Activated T-cell treated with anti-CD3 and anti-CD28 coated beads for 48 hours (primary cell): ENCODE measurements around the gene SUSD2.
"Not testable (repeated sequence)": the region's sequence is repeated elsewhere in the genome, so short reads cannot be mapped to it uniquely, and the experiment has no call there.

Source experiments
- DNase-seq: peaks from one replicate; pipeline ENCODE4 v3.0.0-alpha.2; 2020; ENCODE audit warnings: low read depth

Gene SUSD2

DNA sequence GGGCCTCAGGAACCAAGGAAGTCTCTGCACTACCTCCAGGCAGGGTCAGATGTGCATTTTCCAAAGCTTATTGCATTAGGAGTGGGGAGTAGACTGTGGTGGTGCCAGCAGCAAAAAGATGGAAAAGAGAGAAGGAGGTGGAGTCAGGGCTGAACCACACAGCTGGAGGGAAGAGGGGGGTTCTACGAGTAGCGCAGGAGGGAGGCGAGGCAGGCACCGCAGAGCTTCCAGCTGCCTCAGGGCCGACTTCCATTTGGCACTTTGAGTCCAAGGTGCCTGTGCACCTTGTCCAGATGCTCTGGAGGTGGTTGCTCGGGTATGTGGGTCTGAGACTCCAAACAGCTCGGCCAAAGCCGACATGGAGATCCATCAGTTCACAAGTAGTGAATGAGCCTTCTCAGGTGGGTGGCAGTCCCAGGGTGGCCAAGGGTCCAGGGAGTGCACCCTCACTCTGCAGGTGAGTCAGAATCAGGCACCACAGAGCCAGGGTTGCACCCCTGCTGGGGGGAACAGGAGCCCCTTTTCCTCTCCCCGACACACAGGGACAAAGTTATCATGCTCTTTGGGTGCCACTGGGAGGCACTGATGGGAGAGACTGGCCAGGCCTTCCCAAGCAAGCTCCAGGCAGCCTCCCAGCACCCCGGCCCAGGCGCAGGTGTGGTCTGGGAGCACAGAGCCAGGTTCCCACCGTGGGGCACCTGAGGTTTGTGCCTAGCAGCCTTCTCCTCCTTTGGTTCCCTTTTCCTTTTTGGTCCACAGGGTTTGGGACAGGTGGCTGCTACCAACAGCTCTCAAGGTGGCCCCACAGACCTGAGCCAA, 33.4 kb downstream of the SUSD2 start:
- no peak for DNase-seq

DNA sequence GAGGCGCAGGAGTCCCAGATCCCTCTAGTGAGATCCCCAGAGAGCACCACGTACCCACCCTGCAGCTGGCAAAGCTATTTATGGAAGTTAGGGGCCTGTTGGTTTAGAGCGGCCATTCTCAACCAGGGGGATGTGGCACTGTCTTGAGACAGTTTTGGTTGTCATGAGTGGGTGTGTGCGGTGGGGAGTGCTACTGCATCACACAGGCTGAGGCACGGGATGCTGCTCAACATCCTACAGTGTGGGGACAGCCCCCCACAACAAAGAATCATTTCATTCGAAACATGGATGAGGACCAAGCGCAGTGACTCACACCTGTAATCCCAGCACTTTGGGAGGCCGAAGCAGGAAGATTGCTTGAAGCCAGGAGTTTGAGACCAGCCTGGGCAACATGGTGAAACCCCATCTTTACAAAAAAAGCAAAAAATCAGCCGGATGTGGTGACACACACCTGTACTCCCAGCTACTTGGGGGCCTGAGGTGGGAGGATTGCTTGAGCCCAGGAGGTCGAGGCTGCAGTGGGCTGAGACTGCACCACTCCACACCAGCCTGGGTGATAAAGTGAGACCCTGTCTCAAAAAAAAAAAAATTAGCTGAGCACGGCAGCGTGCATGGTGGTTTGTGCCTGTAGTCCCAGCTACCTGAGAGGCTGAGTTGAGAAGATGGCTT, 35.4 kb downstream of the SUSD2 start:
- DNase-seq: peak; percentile 10

DNA sequence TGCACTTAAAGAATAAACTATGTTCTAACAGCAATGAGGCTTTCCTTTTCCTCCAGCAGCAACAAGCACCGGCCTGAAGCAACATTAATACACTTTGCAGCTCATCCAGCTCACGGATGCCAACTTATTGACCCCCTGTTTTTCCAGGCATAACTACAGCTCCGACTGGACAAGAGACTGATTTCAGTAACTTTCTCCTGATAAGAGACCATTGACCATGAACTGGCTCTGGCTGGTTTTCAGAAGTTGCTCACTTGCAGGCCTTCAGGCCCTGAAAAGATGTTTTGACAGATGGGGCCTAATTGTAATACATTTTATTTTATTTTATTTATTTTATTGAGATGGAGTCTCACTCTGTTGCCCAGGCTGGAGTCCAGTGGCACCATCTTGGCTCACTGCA, 36.1 kb downstream of the SUSD2 start:
- DNase-seq: no peak

DNA sequence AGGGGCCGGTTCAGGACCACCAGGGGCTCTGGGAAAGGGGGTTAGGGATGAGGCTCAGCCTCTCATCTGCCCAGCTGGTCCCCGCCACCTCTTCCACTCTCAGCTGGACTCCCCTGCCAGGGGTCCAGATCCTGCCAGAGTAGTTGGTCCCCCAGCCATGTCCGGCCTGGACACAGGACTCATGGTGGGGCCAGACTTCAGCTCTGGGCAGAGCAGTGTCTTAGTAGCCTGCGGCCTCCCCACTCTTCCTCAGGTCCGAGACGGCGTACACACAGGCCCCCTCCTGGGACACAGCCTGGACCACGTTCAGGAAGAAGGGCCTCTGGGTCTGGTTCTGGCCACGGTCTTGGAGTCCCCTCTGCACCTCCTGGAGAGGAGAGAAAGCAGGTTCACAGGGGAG, 38.5 kb downstream of the SUSD2 start:
- no peak for DNase-seq

DNA sequence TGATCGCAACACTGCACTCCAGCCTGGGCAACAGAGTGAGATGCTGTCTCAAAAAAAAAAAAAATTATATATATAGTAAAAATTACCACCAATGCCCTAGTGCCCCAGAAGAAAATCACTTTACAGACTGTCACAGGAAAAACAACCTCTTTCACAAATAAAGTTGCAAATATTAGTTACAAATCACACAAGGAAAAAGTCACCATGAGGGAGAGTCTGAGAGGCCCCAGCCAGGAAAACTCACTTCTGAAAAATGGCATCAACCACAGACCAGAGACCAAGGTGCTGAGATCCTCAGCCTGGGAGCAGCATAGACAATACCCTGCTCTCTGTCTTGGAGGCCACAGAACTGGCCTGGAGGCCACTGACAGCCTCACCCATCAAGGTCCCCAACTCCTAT, 43.2 kb downstream of the SUSD2 start:
- DNase-seq: no peak

DNA sequence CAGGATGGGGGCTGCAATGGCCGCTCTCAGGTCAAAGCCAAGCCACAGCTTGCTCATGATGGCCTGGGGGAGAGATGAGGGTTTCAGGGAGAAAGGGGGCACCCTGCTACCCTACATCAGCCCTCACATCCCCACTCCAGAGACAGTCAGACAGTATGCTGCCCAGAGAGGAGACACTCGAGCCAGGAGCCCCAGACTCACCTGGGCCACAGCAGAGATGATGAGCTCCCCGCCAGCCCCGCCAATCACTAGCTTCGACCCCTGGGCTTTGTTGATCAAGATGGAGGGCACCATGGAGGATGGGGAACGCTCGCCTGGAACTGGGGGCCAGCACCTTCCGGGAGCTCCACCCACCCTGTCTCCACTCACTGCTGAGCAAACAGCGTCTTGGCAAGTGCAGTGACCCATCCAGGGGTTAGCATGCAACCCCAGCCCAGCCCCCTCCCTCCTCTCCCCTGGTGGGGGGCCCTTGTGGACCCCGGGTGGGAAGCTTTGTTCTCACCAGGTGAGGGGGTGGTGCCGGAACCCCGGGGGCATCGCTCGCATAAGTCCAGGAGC, 43.8 kb downstream of the SUSD2 start:
- DNase-seq: no peak

DNA sequence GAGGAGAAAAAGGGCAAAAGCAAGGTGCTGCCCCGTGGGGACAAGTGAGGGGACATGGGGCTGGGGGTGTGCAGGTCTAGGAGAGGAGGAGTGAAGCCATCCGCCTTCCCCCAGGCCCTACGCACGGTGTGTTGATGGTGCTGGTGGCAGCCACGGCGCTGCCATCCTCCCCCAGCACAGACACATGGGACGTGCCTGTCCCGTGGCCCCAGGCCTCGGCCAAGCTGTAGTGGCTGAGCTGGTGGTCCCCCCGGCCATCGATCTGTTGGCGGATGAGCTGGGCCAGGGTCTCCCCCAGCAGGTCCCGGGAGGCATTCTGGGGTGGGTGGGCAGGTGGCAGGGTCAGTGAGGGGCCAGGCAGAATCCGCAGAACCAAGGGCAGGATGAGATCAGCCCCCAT, 44.7 kb downstream of the SUSD2 start:
- no peak for DNase-seq

DNA sequence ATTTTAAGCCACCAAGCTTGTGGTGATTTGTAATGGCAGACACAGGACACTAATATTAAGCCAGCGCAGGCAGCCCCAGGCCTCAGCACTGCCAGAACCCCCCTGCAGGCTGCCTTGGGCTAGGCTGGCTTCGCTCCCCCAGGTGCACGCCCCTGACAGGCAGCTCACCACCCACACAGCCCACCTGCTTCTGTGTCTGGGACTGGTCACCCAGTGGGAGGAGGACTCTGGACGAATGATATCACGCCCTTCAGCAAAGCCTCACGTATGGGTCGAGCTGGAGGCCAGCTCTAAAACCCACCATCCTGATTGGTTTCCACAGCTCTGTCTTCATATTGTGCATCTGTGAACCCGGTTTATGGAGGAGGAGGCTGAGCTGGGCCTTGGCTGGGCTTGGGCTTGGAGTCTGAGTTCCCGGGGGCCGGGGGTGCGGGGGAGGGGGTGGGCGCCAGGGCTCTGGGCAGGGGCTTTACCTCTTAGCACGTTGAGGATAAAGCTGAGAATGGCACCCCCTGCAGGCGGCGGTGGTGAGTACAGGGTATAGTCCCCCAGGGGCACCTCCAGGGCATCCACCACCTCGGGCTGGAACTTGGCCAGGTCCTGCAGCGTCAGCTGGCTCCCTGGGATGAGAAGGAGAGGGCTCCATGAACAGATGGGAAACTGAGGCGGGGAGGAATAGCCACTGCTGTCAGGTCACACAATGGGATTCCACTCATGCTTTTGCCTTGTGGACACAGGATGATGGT, 49.8 kb downstream of the SUSD2 start:
- DNase-seq: peak; percentile 55

DNA sequence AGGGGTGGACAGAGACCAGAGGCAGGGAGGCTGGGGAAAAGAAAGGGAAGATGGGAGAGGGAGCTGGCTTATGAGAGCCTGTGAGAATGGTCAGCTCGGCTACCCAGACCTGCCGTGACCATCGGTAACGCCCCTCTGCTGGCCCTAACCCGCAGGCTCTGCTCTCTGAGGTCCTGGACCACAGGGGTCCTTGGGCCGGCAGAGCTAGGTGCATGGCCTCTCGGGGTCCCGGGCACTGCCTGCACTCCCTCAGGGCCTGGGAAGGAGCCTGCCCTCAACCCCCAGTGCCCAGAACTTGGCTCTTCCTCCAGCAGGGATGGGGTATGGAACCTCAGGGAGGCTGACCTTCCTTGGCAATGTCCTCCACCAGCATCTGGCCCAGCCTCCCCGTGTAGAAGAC, 50.4 kb downstream of the SUSD2 start:
- DNase-seq: no peak

DNA sequence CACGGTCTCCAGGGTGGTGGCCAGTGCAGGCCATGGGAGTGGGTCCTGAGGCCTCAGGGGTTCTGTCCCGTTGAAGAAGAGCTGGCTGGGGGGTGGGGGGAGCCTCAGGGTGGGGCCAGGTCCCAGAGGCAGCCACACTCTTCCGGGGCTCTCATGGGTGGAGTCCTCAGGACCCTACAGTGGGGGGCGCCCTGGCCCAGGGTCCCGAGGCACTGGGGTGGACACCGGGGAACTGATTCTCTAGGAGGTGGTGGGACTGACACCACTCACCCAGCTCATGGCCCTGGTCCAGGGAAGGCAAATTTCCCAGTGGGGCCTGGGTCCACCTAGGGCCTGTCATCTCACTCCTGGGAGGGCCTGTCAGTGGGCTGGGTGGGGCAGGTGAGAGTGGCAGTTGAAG, 50.8 kb downstream of the SUSD2 start:
- no peak for DNase-seq

DNA sequence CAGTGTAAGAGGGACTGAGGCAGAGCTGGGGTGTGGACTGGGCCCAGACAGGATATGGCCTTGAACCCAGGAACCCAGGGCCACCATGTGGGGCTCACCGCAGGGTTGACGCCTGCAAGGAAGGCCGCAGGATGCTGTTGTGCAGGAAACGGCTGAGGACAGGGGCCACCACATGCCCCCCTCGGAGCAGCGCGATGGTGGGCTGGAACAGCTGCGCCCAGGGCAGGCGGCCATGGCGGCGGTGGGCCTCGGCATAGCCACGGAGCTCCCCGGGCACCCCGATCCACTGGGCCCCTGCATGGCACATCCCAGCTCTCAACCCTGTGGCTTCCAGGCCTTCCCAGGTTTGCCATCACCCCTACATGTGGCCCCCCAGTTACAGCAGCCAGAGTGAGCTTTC, 51.4 kb downstream of the SUSD2 start:
- no peak for DNase-seq

DNA sequence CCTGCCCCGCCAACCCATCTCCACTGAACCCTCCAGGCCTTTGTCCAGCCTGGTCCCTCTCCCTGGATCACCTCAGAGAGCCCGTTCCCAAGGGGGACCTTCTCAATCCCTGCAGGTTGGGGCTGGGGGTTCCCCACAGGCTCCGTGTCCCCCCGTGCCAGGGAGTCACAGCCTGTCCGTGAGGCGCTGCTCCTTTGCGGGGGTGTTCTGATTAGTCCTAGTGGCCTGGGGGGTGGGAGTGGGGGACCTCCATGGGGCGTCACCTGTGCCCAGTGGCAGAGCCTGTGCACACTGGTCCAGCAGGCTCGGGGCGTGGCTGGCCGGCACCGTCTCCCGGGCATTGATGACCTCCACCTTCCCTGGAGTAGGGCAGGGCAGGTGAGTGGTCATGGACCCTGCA, 51.9 kb downstream of the SUSD2 start:
- no peak for DNase-seq

DNA sequence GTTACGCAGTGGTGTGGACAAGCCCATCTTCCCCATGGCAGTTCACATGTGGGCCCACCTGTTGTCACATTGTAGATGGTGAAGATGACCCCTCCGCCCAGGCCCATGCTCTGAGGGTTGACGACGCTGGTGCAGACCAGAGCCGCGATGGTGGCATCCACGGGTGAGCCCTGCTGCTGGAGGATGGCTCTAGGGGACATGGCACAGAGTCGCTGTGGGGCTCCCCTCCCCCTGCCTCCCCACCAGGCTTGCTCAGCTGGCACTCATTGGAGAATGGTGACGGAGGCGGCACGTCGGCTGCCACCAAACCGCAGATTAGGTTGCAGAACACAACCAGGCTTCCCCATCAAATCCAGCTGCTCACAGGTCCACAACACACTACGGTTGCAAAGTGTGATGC, 52.5 kb downstream of the SUSD2 start:
- no peak for DNase-seq

DNA sequence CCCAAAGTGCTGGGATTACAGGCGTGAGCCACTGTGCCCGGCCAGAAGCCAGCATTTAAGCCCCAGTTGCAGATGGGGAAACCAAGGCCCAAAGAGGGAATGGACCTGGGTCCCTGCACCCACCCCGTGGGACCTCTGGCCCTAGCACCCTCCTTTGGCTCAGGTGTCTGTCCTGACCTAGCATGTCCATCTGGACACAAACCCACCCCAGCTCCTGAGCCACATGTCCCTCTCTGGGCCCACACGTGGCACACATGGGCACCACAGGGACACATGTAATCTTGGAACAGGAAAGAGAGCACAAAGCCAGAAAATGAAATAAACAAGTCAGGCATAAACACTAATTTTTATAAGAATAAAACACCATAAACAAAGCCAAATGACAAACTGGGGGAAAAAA, 54.0 kb downstream of the SUSD2 start:
- DNase-seq: no peak

DNA sequence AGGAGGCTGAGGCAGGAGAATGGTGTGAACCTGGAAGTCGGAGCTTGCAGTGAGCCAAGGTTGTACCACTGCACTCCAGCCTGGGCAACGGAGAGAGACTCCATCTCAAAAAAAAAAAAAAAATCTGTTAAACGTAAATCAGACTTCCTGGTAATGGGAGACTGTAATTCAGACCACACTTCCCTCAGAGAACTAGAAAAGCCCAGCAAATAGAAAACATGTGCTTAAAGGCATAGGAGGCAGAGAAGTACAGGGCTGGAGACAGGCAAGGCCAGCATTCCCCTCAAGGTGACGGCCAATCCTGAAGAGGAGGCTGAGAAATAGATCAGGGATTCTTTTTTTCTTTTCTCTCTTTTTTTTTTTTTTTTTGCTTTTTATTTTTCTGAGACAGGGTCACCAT, 55.4 kb downstream of the SUSD2 start:
- no peak for DNase-seq

DNA sequence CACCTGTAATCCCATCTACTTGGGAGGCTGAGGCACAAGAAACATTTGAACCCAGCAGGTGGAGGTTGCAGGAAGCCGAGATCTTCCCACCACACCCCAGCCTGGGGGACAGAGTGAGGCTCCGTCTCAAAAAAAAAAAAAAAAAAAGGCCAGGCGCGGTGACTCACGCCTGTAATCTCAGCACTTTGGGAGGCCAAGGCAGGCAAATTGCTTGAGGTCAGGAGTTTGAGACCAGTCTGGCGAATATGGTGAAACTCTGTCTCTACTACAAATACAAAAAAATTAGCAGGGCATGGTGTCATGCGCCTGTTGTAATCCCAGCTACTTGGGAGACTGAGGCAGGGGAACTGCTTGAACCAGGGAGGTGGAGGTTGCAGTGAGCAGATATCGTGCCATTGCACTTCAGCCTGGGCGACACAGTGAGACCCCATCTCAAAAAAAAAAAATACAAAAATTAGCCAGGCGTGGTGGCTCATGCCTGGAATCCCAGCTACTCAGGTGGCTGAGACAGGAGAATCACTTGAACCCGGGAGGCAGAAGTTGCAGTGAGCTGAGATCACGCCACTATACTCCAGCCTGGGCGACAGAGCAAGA, 56.9 kb downstream of the SUSD2 start:
- not testable (repeated sequence) for DNase-seq
